Measurements from ENCODE around the gene CYP1A1. TPM values are rescaled to one million over a fixed set of nuclear protein-coding genes. Genes with fewer than 3 reads are reported as not detected.

The CYP1A1 gene
- total and polyA plus RNA-seq, 2 of the 13 experiments (the other 11 are each of a cell fraction or from before 2014, with no cell fraction given): 7.9 to 8.0 TPM

DNA sequence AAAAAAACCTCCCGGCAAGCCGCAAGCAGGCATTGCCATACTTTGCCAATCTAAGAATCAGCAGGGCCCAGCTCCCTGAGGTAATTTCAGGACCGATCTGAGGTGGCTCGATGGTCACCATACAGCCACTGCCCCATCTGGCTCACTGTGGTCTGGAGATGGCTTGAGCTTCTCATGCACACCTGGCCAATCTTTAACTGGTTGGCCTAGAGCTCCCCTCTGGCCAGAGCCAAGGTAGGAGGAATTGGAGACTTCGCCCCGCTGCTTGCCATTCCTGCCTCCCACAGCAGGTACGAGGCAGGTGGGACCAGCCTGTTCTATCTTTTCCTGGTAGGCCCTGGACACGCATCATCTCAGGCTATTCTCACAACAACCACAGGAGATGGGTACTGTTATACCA lies 33.4 kb upstream of the CYP1A1 start:
- BruUV-seq (replicated peaks): no TSS peak
- intact Hi-C loops (cut with micrococcal nuclease; ENCODE audit: unreplicated experiment) (no loop called here), in situ Hi-C loops (cut with HindIII; ENCODE audit: extremely low pct_ligation_motif_present, low pct_unique_long_range_greater_than_20kb) (no loop called here)
- Histone ChIP-seq H4K20me1 (ENCODE audit: insufficient read depth, low read length) (no peaks in the 10 kb centered on the region), H3K36me3 (replicated peaks in 1 of 2; ENCODE audit: control insufficient read depth in 1 of 2, insufficient read depth in 2 of 2, low read length in 2 of 2) (no peaks in the 10 kb centered on the region), H3K4me2 (ENCODE audit: low read depth, low read length) (no peak overlapping the region), H3K9ac (ENCODE audit: insufficient read depth, low read depth, low read length) (no peak overlapping the region), H3K4me3 (replicated peaks in 1 of 3; ENCODE audit: insufficient read depth in 1 of 3, low read depth in 2 of 3, low read length in 3 of 3) (no peak overlapping the region), H3K4me1 (ENCODE audit: insufficient read depth, low read length) (peaks cover 24% of the 10 kb centered on the region), H3K27me3 (ENCODE audit: control insufficient read depth in 1 of 2, insufficient read depth in 2 of 2, low read length in 2 of 2) (no peaks in the 10 kb centered on the region), H3K27ac (ENCODE audit: extremely low read length, insufficient read depth, low read length) (no peak overlapping the region), H3K9me3 (ENCODE audit: low read length) (no peaks in the 10 kb centered on the region), H3K79me2 (ENCODE audit: insufficient read depth, low read length) (no peaks in the 10 kb centered on the region), H2AFZ (ENCODE audit: low read length) (no peak overlapping the region)
- CTCF ChIA-PET (ENCODE audit: low intra/inter-chr PET ratio, low total read pairs): no interaction called here
- TF ChIP-seq TBX2 (CRISPR knock-in tag; IDR thresholded peaks at IDR 0.05; ENCODE audit: borderline replicate concordance): no peak
- peak; percentile 42; the same call in 1 of the 2 replicates for TF ChIP-seq ZMYM3 (CRISPR knock-in tag; IDR thresholded peaks at IDR 0.05)
- no peak for TF ChIP-seq NFE2 (CRISPR knock-in tag; IDR thresholded peaks at IDR 0.05)
- no peak for TF ChIP-seq ISL2 (CRISPR knock-in tag; IDR thresholded peaks at IDR 0.05)
- TF ChIP-seq STAG1 (CRISPR knock-in tag; IDR thresholded peaks at IDR 0.05): peak; percentile 18; the same call in 1 of the 2 replicates
- TF ChIP-seq RAD21 (CRISPR knock-in tag; IDR thresholded peaks at IDR 0.05): no peak
- TF ChIP-seq ZNF274 (CRISPR knock-in tag; IDR thresholded peaks at IDR 0.05): peak; percentile 46; the same call in 1 of the 2 replicates
- TF ChIP-seq CREM (IDR thresholded peaks at IDR 0.05): no peak
- no peak for TF ChIP-seq CREM (CRISPR knock-in tag; IDR thresholded peaks at IDR 0.05)
- TF ChIP-seq ZNF12 (CRISPR knock-in tag; IDR thresholded peaks at IDR 0.05): no peak
- FAIRE-seq (no peak), DNase-seq (ENCODE audit: low spot score) (no peak), ATAC-seq (no peak)
- POLR2A ChIA-PET: interaction anchor here (1.2 to 4.0 kb wide), 3 partner anchors 18 to 33 kb away, joined by 6 to 53 read pairs (median 7); partner anchors contain the start of gene CYP1A1
- 93% methylated on average over 8 of the region's 8 CpGs for WGBS (ENCODE audit: low lambda C conversion rate)

DNA sequence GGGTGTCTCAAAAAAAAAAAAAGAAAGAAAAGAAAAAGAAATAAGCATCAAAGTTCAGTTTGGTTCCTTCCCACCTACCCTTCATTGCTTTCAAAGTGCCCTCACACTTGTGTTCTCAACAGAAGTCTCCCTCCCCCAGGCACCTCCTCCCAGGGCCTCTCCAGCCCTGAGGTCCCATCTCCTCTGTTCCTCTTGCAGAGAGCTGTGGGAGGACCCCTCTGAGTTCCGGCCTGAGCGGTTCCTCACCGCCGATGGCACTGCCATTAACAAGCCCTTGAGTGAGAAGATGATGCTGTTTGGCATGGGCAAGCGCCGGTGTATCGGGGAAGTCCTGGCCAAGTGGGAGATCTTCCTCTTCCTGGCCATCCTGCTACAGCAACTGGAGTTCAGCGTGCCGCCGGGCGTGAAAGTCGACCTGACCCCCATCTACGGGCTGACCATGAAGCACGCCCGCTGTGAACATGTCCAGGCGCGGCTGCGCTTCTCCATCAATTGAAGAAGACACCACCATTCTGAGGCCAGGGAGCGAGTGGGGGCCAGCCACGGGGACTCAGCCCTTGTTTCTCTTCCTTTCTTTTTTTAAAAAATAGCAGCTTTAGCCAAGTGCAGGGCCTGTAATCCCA lies 29.4 kb upstream of the CYP1A1 start:
- H3K79me2 ChIP-seq (ENCODE audit: insufficient read depth, low read length): no peaks in the 10 kb centered on the region
- DNase-seq (ENCODE audit: low spot score) (no peak), ATAC-seq (no peak), FAIRE-seq (no peak)
- no peak overlapping the region for H2AFZ ChIP-seq (ENCODE audit: low read length)
- WGBS (ENCODE audit: low lambda C conversion rate): 94% methylated on average over 14 of the region's 20 CpGs
- no peak overlapping the region for H3K27ac ChIP-seq (ENCODE audit: extremely low read length, insufficient read depth, low read length)
- H3K9me3 ChIP-seq (ENCODE audit: low read length): no peaks in the 10 kb centered on the region
- H3K4me3 ChIP-seq (replicated peaks in 1 of 3; ENCODE audit: insufficient read depth in 1 of 3, low read depth in 2 of 3, low read length in 3 of 3): no peak overlapping the region
- in situ Hi-C loops (cut with HindIII; ENCODE audit: extremely low pct_ligation_motif_present, low pct_unique_long_range_greater_than_20kb) (no loop called here), intact Hi-C loops (cut with micrococcal nuclease; ENCODE audit: unreplicated experiment) (no loop called here)
- no peaks in the 10 kb centered on the region for H3K36me3 ChIP-seq (replicated peaks in 1 of 2; ENCODE audit: control insufficient read depth in 1 of 2, insufficient read depth in 2 of 2, low read length in 2 of 2)
- ChIA-PET POLR2A (no interaction called here), CTCF (ENCODE audit: low intra/inter-chr PET ratio, low total read pairs) (no interaction called here)
- no peak overlapping the region for H3K4me2 ChIP-seq (ENCODE audit: low read depth, low read length)
- peaks cover 40% of the 10 kb centered on the region for H3K4me1 ChIP-seq (ENCODE audit: insufficient read depth, low read length)
- H3K9ac ChIP-seq (ENCODE audit: insufficient read depth, low read depth, low read length): no peak overlapping the region
- no peaks in the 10 kb centered on the region; a peak in 1 of 5 replicates for H3K27me3 ChIP-seq (ENCODE audit: control insufficient read depth in 1 of 2, insufficient read depth in 2 of 2, low read length in 2 of 2)
- BruUV-seq (replicated peaks): no TSS peak
- no peaks in the 10 kb centered on the region for H4K20me1 ChIP-seq (ENCODE audit: insufficient read depth, low read length)
- TF ChIP-seq MEIS2 (CRISPR knock-in tag; IDR thresholded peaks at IDR 0.05) (no peak), ZNF816 (CRISPR knock-in tag; IDR thresholded peaks at IDR 0.05; ENCODE audit: borderline replicate concordance) (no peak), IRX3 (CRISPR knock-in tag; IDR thresholded peaks at IDR 0.05; ENCODE audit: borderline replicate concordance, low read depth) (no peak), ZXDC (CRISPR knock-in tag; IDR thresholded peaks at IDR 0.05) (no peak), ZFYVE20 (CRISPR knock-in tag; IDR thresholded peaks at IDR 0.05; ENCODE audit: borderline replicate concordance, low read depth) (no peak), HNRNPH1 (optimal IDR thresholded peaks at IDR 0.05; ENCODE audit: low read depth, low read length) (no peak), ZNF367 (CRISPR knock-in tag; IDR thresholded peaks at IDR 0.05; ENCODE audit: borderline replicate concordance) (no peak), ISX (CRISPR knock-in tag; conservative IDR thresholded peaks at IDR 0.05) (no peak)
